Panc1 (cell line): ENCODE results near the gene TBC1D21. TPM values are rescaled to one million over a fixed set of nuclear protein-coding genes. Genes with fewer than 3 reads are reported as not detected.

Source experiments
- ATAC-seq: fragments of 200-7000 bp; cut with Tn5 transposase; 2 replicates; pipeline ENCODE4 v1.9.1; 2020; ENCODE audit warnings: mild to moderate bottlenecking, moderate library complexity
- Bru-seq: library from RNA; stranded (reverse); fragments of 400-500 nt; gene quantifications from one replicate; lab custom pipeline; 2021; lab: Mats Ljungman, UMichigan
- BruChase-seq, 2 experiments: library from RNA; stranded (reverse); fragments of 400-500 nt; gene quantifications; one replicate each; lab custom pipeline; 2021; lab: Mats Ljungman, UMichigan
- BruUV-seq: library from RNA; stranded (reverse); fragments of 400-500 nt; replicated peaks from 2 replicates; lab custom pipeline; 2021; lab: Mats Ljungman, UMichigan
- CTCF ChIA-PET: fragments of 300-600 bp; sonication (Branson Sonifier 250); formaldehyde crosslinking; loops from one replicate; lab custom pipeline; 2022; ENCODE audit warnings: antibody characterized with exemption; lab: Charles Lee
- POLR2A ChIA-PET: fragments of 300-600 bp; sonication (Branson Sonifier 250); formaldehyde crosslinking; loops from one replicate; lab custom pipeline; 2022; ENCODE audit warnings: antibody characterized with exemption; lab: Charles Lee
- DNase-seq: peaks from one replicate; pipeline ENCODE4 v3.0.0-alpha.2; 2010; ENCODE audit warnings: low read depth, low spot score
- H3K27ac ChIP-seq: 2 replicates; pipeline ENCODE4 v1.5.1; 2011; ENCODE audit warnings: mild to moderate bottlenecking, low read length, inconsistent platforms
- H3K27me3 ChIP-seq: fragments of 200-500 bp; sonication (Bioruptor generic); 2 replicates; pipeline ENCODE4 v1.6.0; 2014; ENCODE audit warnings: low read length, inconsistent platforms; ENCODE audit not compliant: control insufficient read depth, insufficient read depth
- H3K36me3 ChIP-seq: fragments of 200-500 bp; sonication (Bioruptor generic); 2 replicates; pipeline ENCODE4 v1.5.1; 2014; ENCODE audit warnings: inconsistent platforms, mild to moderate bottlenecking, low read length, moderate library complexity; ENCODE audit not compliant: control insufficient read depth, insufficient read depth
- H3K4me1 ChIP-seq: 2 replicates; pipeline ENCODE4 v1.5.1; 2011; ENCODE audit warnings: inconsistent platforms, mild to moderate bottlenecking, low read length, moderate library complexity; ENCODE audit not compliant: control insufficient read depth, insufficient read depth
- H3K4me3 ChIP-seq, 2 experiments: 2 replicates each; pipeline ENCODE4 v1.5.1; 2011 to 2012; ENCODE audit warnings: low read depth in 2 of 2, low read length in 2 of 2, mild to moderate bottlenecking in 2 of 2, inconsistent platforms in 1 of 2, moderate library complexity in 1 of 2
- H3K9me3 ChIP-seq: fragments of 200-500 bp; sonication (Bioruptor generic); 2 replicates; pipeline ENCODE4 v1.5.1; 2014; ENCODE audit warnings: low read depth, mild to moderate bottlenecking, inconsistent platforms, low read length, moderate library complexity; ENCODE audit not compliant: control insufficient read depth, insufficient read depth
- POLR2AphosphoS5 ChIP-seq: IDR thresholded peaks from 2 replicates; pipeline ENCODE4 v1.6.1; 2012; ENCODE audit warnings: mild to moderate bottlenecking, low read depth, low read length, moderate library complexity
- SIN3A ChIP-seq: IDR thresholded peaks from 2 replicates; pipeline ENCODE4 v1.6.1; 2012; ENCODE audit warnings: low read depth, mild to moderate bottlenecking, low read length, moderate library complexity, borderline replicate concordance; ENCODE audit not compliant: insufficient read depth
- TCF7L2 ChIP-seq: IDR thresholded peaks from 2 replicates; pipeline ENCODE4 v1.6.1; 2011; ENCODE audit warnings: mild to moderate bottlenecking, low read depth, low read length, inconsistent platforms
- in situ Hi-C: cut with HindIII; loops from 2 replicates; pipeline ENCODE4 v1.10.0; 2016; ENCODE audit warnings: low sequenced_read_pairs, low pct_unique_long_range_greater_than_20kb
- intact Hi-C: fragments of 100-400 bp; cut with micrococcal nuclease; formaldehyde crosslinking; loops from one replicate; pipeline ENCODE4 v1.10.0; 2022; ENCODE audit not compliant: unreplicated experiment
- long read RNA-seq: library from polyadenylated mRNA; unstranded; transcript quantifications from one replicate; pipeline ENCODE4 v2.0.0, GENCODE V29; 2021; ENCODE audit not compliant: unreplicated experiment
- polyA plus RNA-seq: library from polyadenylated mRNA; unstranded; fragments of >200 nt; gene quantifications from one replicate; pipeline ENCODE4 v1.2.1, GENCODE V29; 2012; ENCODE audit warnings: missing spikeins; ENCODE audit not compliant: insufficient read length
- total RNA-seq: library from RNA; stranded (reverse); gene quantifications from one replicate; pipeline ENCODE4 v1.2.1, GENCODE V29; 2021; ENCODE audit not compliant: unreplicated experiment
- TF ChIP-seq, protein P1 (sequence below), 2 experiments: IDR thresholded peaks; 2 replicates each; pipeline ENCODE4 v1.6.1; 2011 to 2012; ENCODE audit warnings: low read depth in 2 of 2, control low read depth in 1 of 2, low read length in 1 of 2, mild to moderate bottlenecking in 1 of 2, moderate library complexity in 1 of 2; ENCODE audit not compliant: insufficient read depth in 1 of 2
- TF ChIP-seq, protein P2 (sequence below): fragments of 450-650 bp; IDR thresholded peaks from 2 replicates; pipeline ENCODE4 v1.5.1; 2017; ENCODE audit warnings: mild to moderate bottlenecking

TBC1D21 gene, protein sequence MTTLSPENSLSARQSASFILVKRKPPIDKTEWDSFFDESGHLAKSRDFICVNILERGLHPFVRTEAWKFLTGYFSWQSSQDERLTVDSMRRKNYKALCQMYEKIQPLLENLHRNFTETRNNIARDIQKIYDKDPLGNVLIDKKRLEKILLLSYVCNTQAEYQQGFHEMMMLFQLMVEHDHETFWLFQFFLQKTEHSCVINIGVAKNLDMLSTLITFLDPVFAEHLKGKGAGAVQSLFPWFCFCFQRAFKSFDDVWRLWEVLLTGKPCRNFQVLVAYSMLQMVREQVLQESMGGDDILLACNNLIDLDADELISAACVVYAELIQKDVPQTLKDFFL
- total RNA-seq (not detected), Bru-seq, nascent RNA (not detected), BruChase-seq, experiment 1, labeled RNA remaining after a 2-hour chase (not detected), BruChase-seq, experiment 2, labeled RNA remaining after a 6-hour chase (not detected)
- not detected for polyA plus RNA-seq
- long read RNA-seq: 0 reads

DNA sequence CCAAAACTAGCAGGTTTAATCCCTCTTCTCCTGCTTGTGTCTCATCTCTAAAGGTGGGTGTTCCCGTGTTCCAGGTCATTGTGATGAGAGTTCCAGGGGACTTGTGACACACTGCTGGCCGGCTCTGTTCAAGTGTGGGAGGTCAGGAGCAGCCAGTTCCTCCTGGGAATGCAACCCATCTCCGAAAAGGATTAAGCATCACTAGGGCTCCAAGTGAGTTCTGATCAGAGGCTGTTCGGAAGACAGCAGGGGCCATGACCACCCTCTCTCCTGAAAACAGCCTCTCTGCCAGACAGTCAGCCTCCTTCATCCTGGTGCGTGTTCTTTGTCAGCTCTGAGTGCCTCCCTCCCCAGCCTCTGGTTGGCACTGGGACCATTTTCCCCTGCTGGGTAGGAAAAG lies at the start of gene TBC1D21:
TBC1D21 (plus strand) TSS at position 109 of the 400 bp plus-strand sequence; CDS start at position 255, 146 bp downstream.
- TF ChIP-seq, protein P1, sequence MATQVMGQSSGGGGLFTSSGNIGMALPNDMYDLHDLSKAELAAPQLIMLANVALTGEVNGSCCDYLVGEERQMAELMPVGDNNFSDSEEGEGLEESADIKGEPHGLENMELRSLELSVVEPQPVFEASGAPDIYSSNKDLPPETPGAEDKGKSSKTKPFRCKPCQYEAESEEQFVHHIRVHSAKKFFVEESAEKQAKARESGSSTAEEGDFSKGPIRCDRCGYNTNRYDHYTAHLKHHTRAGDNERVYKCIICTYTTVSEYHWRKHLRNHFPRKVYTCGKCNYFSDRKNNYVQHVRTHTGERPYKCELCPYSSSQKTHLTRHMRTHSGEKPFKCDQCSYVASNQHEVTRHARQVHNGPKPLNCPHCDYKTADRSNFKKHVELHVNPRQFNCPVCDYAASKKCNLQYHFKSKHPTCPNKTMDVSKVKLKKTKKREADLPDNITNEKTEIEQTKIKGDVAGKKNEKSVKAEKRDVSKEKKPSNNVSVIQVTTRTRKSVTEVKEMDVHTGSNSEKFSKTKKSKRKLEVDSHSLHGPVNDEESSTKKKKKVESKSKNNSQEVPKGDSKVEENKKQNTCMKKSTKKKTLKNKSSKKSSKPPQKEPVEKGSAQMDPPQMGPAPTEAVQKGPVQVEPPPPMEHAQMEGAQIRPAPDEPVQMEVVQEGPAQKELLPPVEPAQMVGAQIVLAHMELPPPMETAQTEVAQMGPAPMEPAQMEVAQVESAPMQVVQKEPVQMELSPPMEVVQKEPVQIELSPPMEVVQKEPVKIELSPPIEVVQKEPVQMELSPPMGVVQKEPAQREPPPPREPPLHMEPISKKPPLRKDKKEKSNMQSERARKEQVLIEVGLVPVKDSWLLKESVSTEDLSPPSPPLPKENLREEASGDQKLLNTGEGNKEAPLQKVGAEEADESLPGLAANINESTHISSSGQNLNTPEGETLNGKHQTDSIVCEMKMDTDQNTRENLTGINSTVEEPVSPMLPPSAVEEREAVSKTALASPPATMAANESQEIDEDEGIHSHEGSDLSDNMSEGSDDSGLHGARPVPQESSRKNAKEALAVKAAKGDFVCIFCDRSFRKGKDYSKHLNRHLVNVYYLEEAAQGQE (IDR thresholded peaks at IDR 0.05; ENCODE audit: insufficient read depth in 1 of 2, low read depth in 2 of 2, low read length in 1 of 2): no peak
- TF ChIP-seq POLR2AphosphoS5: no peak
- TF ChIP-seq, protein P2, sequence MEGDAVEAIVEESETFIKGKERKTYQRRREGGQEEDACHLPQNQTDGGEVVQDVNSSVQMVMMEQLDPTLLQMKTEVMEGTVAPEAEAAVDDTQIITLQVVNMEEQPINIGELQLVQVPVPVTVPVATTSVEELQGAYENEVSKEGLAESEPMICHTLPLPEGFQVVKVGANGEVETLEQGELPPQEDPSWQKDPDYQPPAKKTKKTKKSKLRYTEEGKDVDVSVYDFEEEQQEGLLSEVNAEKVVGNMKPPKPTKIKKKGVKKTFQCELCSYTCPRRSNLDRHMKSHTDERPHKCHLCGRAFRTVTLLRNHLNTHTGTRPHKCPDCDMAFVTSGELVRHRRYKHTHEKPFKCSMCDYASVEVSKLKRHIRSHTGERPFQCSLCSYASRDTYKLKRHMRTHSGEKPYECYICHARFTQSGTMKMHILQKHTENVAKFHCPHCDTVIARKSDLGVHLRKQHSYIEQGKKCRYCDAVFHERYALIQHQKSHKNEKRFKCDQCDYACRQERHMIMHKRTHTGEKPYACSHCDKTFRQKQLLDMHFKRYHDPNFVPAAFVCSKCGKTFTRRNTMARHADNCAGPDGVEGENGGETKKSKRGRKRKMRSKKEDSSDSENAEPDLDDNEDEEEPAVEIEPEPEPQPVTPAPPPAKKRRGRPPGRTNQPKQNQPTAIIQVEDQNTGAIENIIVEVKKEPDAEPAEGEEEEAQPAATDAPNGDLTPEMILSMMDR: no peak
- no peak for TF ChIP-seq TCF7L2
- no peak for TF ChIP-seq SIN3A
- POLR2A ChIA-PET: no interaction called here

DNA sequence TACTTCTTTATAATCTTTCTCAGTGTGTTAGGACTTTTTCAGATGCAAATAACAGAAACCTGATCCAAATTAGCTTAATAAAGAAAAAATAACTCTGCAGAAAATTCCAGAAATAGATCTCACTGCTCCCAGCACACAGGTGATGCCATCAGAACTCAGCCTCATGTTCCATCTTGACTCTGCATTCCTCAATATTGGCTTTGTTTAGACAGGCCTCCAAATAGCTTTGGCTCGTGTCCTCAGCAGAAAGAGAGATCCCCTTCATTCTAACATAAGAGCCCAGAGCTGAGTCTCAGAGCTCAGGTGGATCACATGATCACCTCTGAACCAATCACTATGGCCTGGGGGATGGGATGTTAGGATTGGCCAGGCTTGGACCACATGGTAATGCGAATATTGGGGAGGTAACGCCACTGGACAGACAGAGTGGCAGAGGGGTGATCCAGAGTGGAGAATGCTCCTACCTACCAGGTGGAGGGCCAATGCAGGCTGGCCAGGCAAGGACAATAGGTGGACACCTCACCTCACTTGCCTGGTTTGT lies 46.6 kb upstream of the TBC1D21 start:
- Histone ChIP-seq H3K4me1 (no peaks in the 10 kb centered on the region), H3K9me3 (no peaks in the 10 kb centered on the region), H3K27me3 (peaks cover 24% of the 10 kb centered on the region), H3K4me3 (no peak overlapping the region), H3K27ac (no peak overlapping the region), H3K36me3 (no peaks in the 10 kb centered on the region)
- intact Hi-C loops: no loop called here
- CTCF ChIA-PET: no interaction called here
- POLR2A ChIA-PET: interaction anchor here (0.5 to 0.8 kb wide), 2 partner anchors 10 to 384 kb away, joined by 3 read pairs; no protein-coding TSS in a partner anchor
- in situ Hi-C loops: no loop called here
- TF ChIP-seq, protein P1 (IDR thresholded peaks at IDR 0.05; ENCODE audit: insufficient read depth in 1 of 2, low read depth in 2 of 2, low read length in 1 of 2): no peak
- TF ChIP-seq TCF7L2 (no peak), SIN3A (no peak), POLR2AphosphoS5 (no peak)
- no TSS peak for BruUV-seq
- DNase-seq (no peak), ATAC-seq (no peak)

More for the DNA sequence above, at the start of gene TBC1D21:
- no peaks in the 10 kb centered on the region for H3K9me3 ChIP-seq
- H3K27ac ChIP-seq: no peak within 1 kb of the TSS
- in situ Hi-C loops: no loop called here
- CTCF ChIA-PET: interaction anchor here (0.6 to 2.3 kb wide), 7 partner anchors 14 to 425 kb away, joined by 3 to 18 read pairs (median 5); no protein-coding TSS in a partner anchor
- H3K4me1 ChIP-seq: no peaks in the 10 kb centered on the region
- H3K36me3 ChIP-seq: no peaks in the 10 kb centered on the region
- peaks cover 38% of the 10 kb centered on the region for H3K27me3 ChIP-seq
- no peak within 1 kb of the TSS for H3K4me3 ChIP-seq
- ATAC-seq (no peak), DNase-seq (no peak)
- BruUV-seq: no TSS peak
- intact Hi-C loops: no loop called here
